Peyer's patch (tissue), 4 donors: ENCODE data around the gene SLC35E1. TPM values are rescaled to one million over a fixed set of nuclear protein-coding genes. Genes with fewer than 3 reads are reported as not detected.

Source experiments
- DNase-seq, 3 donors: peaks; one replicate each; pipeline ENCODE4 v3.0.0-alpha.2; 2017 to 2019
- H3K27ac ChIP-seq, 4 donors: fragments of 200-600 bp; sonication (generic); one replicate each; pipeline ENCODE4 v1.5.1; 2016 to 2019
- H3K27me3 ChIP-seq, 2 donors: fragments of 200-600 bp; sonication (generic); one replicate each; pipeline ENCODE4 v1.5.1; 2019
- H3K36me3 ChIP-seq, 3 donors: fragments of 200-600 bp; sonication (generic); one replicate each; pipeline ENCODE4 v1.5.1; 2016 to 2019
- H3K4me1 ChIP-seq, 4 donors: fragments of 200-600 bp; sonication (generic); one replicate each; pipeline ENCODE4 v1.5.1; 2016 to 2019
- H3K4me3 ChIP-seq, 4 donors: fragments of 200-600 bp; sonication (generic); 1 replicate in 3 of 4; 2 replicates in 1 of 4; pipeline ENCODE4 v1.5.1; 2016 to 2019; ENCODE audit warnings: mild to moderate bottlenecking in 1 of 4
- H3K9me3 ChIP-seq, 4 donors: fragments of 200-600 bp; sonication (generic); one replicate each; pipeline ENCODE4 v1.5.1; 2016 to 2019; ENCODE audit warnings: mild to moderate bottlenecking in 1 of 4
- POLR2A ChIP-seq, 2 donors: fragments of 450-650 bp; IDR thresholded peaks; one replicate each; pipeline ENCODE4 v1.5.1; 2017; ENCODE audit warnings: antibody characterized with exemption in 2 of 2, mild to moderate bottlenecking in 2 of 2, moderate library complexity in 2 of 2
- total RNA-seq, 4 donors: library from RNA; depleted of rRNA; stranded (reverse); fragments of >200 nt; gene quantifications; one replicate each; pipeline ENCODE4 v1.1.0, GENCODE V29; 2016
- TF ChIP-seq, protein P1 (sequence below), 6 experiments: fragments of 450-650 bp in 4 of 6; fragments of 200-600 bp in 2 of 6; sonication (generic) in 1 of 6; IDR thresholded peaks; one replicate each; pipeline ENCODE4 v1.5.1; 2017 to 2019; ENCODE audit warnings: antibody characterized with exemption in 6 of 6, mild to moderate bottlenecking in 3 of 6, moderate library complexity in 1 of 6

Gene SLC35E1
- total RNA-seq, 4 donors from 2014 or later: 23.9 to 62.0 (median 41.9) TPM

DNA sequence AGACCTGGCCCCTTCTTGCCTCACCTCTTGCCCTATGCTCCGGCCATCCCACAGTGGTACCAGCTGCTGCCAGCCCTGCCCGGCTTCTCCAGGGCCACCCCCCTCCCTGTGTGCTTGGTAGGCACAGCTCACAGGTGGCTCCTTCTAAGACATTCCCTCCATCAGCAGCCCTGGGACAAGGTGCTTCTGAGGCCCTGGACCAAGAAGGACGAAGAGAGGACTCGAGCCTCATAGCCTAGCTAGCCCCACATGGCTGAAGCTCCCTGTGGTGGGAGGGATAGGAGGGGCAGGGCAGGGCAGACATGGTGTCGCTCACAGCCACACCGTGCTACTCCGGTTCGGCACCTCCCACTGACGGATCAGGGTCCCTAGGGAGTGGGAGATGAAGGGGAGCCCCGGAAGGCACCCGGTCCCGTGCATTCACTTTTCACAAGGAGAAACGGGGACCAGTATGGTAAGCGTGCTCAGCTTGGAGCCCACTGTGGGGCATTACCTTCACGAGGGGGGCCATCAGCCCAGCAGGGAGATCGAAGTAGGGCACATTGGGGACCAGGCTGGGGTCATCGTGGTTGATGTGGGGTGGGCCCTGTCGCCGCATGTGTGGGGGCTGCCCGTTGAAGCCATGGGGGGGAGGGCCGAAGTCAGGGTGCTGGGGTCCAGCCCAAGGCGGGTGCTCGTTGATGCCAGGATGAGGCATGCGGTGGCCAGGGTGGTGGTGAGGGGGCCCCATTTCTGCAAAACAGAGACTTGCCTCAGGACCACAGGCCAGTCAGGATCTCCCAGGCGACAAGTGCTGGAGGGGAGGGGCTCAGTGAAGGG lies 49.4 kb downstream of the SLC35E1 start:
- Histone ChIP-seq H3K4me3 (no peak overlapping the region), H3K27me3 (no peaks in the 10 kb centered on the region), H3K9me3 (no peaks in the 10 kb centered on the region), H3K4me1 (no peaks in the 10 kb centered on the region), H3K36me3 (peaks cover 0 to 100% (median 0%) of the 10 kb centered on the region in 3 donors), H3K27ac (no peak overlapping the region)
- DNase-seq: no peak
- TF ChIP-seq POLR2A (IDR thresholded peaks at IDR 0.05): no peak
- TF ChIP-seq, protein P1, sequence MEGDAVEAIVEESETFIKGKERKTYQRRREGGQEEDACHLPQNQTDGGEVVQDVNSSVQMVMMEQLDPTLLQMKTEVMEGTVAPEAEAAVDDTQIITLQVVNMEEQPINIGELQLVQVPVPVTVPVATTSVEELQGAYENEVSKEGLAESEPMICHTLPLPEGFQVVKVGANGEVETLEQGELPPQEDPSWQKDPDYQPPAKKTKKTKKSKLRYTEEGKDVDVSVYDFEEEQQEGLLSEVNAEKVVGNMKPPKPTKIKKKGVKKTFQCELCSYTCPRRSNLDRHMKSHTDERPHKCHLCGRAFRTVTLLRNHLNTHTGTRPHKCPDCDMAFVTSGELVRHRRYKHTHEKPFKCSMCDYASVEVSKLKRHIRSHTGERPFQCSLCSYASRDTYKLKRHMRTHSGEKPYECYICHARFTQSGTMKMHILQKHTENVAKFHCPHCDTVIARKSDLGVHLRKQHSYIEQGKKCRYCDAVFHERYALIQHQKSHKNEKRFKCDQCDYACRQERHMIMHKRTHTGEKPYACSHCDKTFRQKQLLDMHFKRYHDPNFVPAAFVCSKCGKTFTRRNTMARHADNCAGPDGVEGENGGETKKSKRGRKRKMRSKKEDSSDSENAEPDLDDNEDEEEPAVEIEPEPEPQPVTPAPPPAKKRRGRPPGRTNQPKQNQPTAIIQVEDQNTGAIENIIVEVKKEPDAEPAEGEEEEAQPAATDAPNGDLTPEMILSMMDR (IDR thresholded peaks at IDR 0.05): no peak

DNA sequence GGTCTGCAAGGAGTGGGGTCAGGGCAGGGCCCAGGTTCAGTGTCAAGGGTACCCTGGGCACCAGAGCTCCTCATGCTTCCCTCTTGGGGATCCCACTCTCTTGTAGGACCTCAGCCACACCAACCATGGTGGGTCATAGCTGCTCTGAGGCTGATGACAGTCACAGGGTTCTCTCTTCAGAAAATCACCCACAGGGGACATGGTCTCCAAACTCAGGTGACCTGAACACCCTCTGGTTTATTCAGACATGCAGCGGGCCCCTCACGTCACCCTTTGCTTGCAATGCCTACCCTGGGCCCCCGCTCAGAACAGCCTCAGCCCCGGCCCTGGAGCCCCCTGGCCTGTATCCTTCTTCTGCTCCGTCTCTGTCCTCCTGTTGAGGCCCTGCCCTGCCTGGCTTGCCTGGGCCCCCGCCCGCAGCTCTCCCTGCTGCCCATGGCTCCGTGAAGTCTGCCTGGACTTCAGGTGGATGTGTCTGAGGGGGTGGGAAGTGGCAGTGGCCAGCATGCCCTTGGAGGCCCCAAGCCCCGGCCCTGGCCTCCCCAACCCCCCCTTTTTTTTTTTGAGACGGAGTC lies 50.4 kb downstream of the SLC35E1 start:
- Histone ChIP-seq H3K27me3 (no peaks in the 10 kb centered on the region), H3K4me3 (no peak overlapping the region), H3K4me1 (no peaks in the 10 kb centered on the region), H3K36me3 (peaks cover 0 to 100% (median 0%) of the 10 kb centered on the region in 3 donors), H3K27ac (no peak overlapping the region), H3K9me3 (no peaks in the 10 kb centered on the region)
- no peak for TF ChIP-seq POLR2A (IDR thresholded peaks at IDR 0.05)
- TF ChIP-seq, protein P1 (IDR thresholded peaks at IDR 0.05): no peak
- DNase-seq: no peak

DNA sequence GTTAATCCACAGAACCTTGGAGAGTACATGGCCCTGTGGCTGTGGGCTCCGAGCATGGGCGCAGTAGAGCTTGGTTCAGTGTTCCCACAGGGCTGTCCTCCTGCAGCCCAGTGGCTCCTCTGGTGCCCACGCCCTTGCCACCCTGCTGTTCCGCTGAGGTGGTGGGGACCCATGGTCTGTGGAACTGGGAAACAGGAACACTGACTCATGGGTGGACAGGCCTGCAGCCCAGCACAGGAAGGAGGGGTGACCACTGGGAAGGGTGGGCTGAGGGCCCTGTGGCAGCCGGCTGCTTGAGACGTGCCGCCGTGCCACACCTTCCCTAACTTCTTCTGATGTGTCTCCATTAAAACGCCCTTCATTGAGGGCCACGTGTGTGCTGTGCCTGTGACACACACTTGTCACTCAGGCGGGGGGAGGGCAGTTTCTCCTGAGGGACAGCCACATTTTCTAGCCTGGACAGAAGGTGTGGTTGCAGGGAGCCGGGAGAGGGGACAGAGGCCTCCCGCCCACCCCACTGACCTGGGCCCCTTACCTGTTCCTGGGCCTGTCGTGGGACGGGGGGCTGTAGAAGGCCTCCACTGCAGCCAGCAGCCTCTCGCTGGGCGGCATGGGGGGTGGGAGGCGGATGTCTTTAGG lies 51.1 kb downstream of the SLC35E1 start:
- H3K9me3 ChIP-seq: no peaks in the 10 kb centered on the region
- no peak overlapping the region for H3K27ac ChIP-seq
- H3K27me3 ChIP-seq: no peaks in the 10 kb centered on the region
- DNase-seq: no peak
- H3K4me3 ChIP-seq: no peak overlapping the region
- TF ChIP-seq, protein P1 (IDR thresholded peaks at IDR 0.05): no peak
- TF ChIP-seq POLR2A (IDR thresholded peaks at IDR 0.05): no peak
- no peaks in the 10 kb centered on the region for H3K4me1 ChIP-seq
- peaks cover 0 to 96% (median 0%) of the 10 kb centered on the region in 3 donors for H3K36me3 ChIP-seq

DNA sequence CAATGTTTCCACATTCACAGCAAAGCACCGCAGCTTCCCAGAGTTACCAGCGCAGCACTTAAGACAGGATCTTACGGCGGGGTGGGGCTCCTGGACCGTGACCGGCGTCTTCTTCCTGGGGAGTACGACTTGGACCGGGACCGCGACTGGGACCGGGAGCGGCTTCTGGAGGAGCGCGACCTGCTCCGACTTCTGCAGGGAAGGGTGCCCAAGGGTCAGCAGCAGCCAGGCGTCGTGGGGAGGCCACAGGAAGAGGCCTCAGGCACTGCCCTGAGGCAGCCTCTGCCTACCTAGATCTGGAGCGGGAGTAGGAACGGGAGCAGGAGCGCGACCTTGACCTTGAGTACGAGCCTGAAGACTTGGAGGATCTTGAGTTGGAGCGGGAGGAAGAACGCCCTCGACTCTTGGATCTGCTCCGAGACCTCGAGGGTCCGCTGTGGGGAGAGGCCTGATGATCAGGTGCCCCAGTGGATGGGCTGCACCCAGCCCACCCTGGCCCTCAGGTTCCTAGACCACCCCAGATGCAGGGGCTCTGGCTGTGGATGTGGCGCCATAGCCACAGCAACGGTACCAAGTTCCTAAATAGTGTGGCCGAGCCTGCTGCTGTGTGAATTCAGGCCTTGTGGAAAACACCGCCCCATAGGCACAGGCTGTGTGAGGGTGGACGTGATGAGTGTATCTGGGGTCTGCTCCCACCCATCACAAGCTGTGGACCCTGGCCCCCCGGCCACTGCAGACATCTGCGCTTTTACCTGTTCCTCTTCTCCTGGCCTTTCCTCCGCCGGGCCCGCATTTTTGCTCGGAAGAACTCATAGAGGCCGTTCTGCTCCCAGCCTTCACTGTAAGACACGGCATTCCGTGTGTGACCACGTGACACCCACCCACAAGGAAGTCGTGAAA lies 51.9 kb downstream of the SLC35E1 start:
- no peak for DNase-seq
- no peak overlapping the region for H3K27ac ChIP-seq
- no peaks in the 10 kb centered on the region for H3K27me3 ChIP-seq
- TF ChIP-seq, protein P1 (IDR thresholded peaks at IDR 0.05): no peak
- no peak for TF ChIP-seq POLR2A (IDR thresholded peaks at IDR 0.05)
- no peaks in the 10 kb centered on the region for H3K4me1 ChIP-seq
- no peaks in the 10 kb centered on the region for H3K9me3 ChIP-seq
- no peak overlapping the region for H3K4me3 ChIP-seq
- H3K36me3 ChIP-seq: peaks cover 0 to 88% (median 0%) of the 10 kb centered on the region in 3 donors

DNA sequence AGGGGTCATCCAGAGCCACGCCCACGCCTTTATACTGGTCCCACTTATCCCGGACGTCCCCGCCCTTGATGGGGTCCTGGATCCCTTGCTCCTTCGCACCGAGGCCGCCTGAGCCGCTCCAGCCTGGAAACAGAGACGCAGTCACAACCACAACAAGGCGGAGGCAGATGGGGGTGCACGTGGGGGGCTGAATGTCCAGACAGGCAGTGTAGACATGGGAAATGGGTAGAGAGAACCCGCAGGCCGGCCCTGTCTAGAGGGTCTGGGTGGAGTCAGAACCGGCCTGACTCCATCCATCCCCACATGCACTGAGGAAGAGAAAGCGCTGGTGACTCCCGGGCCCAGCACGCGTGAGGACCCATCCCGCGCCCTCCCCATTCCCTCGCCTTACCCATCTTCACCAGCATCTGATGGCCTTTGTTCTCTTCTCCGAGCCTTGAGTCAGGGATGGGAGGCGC lies 53.0 kb downstream of the SLC35E1 start:
- no peaks in the 10 kb centered on the region for H3K9me3 ChIP-seq
- H3K27ac ChIP-seq: no peak overlapping the region
- no peak for DNase-seq
- no peaks in the 10 kb centered on the region for H3K4me1 ChIP-seq
- no peak for TF ChIP-seq POLR2A (IDR thresholded peaks at IDR 0.05)
- TF ChIP-seq, protein P1 (IDR thresholded peaks at IDR 0.05): no peak
- H3K27me3 ChIP-seq: no peaks in the 10 kb centered on the region
- H3K36me3 ChIP-seq: peaks cover 0 to 81% (median 0%) of the 10 kb centered on the region in 3 donors
- no peak overlapping the region for H3K4me3 ChIP-seq
